Osteoblast (primary cell): ENCODE measurements around the gene CREG2. TPM values are rescaled to one million over a fixed set of nuclear protein-coding genes. Genes with fewer than 3 reads are reported as not detected.

Experiments used
- DNase-seq: peaks from one replicate; pipeline ENCODE4 v3.0.0; 2011; ENCODE audit warnings: low spot score, mixed read lengths; ENCODE audit not compliant: insufficient read length; ENCODE audit errors: missing footprints
- H2AFZ ChIP-seq: 2 replicates; pipeline ENCODE4 v1.6.0; 2011; ENCODE audit warnings: mild to moderate bottlenecking, low read length
- H3K27ac ChIP-seq: 2 replicates; pipeline ENCODE4 v1.5.1; 2011; ENCODE audit warnings: mild to moderate bottlenecking, low read depth, low read length, moderate library complexity
- H3K27me3 ChIP-seq: 2 replicates; pipeline ENCODE4 v1.6.0; 2012; ENCODE audit warnings: mild to moderate bottlenecking, control low read depth, inconsistent platforms, low read length, moderate library complexity; ENCODE audit not compliant: insufficient read depth
- H3K36me3 ChIP-seq: 2 replicates; pipeline ENCODE4 v1.5.1; 2011; ENCODE audit warnings: mild to moderate bottlenecking, low read length, control low read depth, moderate library complexity; ENCODE audit not compliant: insufficient read depth
- H3K4me1 ChIP-seq: 2 replicates; pipeline ENCODE4 v1.5.1; 2011; ENCODE audit warnings: mild to moderate bottlenecking, low read length, control low read depth, moderate library complexity; ENCODE audit not compliant: insufficient read depth
- H3K4me2 ChIP-seq: 2 replicates; pipeline ENCODE4 v1.6.0; 2011; ENCODE audit warnings: mild to moderate bottlenecking, low read length; ENCODE audit not compliant: insufficient read depth
- H3K4me3 ChIP-seq: fragments of 200-600 bp; sonication (generic); 3 replicates; pipeline ENCODE4 v1.5.1; 2012; ENCODE audit warnings: mild to moderate bottlenecking, low read length, inconsistent platforms; ENCODE audit not compliant: insufficient read depth
- H3K79me2 ChIP-seq: 2 replicates; pipeline ENCODE4 v1.6.0; 2012; ENCODE audit warnings: mild to moderate bottlenecking, low read length, control low read depth, inconsistent platforms; ENCODE audit not compliant: insufficient read depth
- H3K9me3 ChIP-seq: 2 replicates; pipeline ENCODE4 v1.5.1; 2011; ENCODE audit warnings: low read depth, low read length, control low read depth
- H4K20me1 ChIP-seq: 2 replicates; pipeline ENCODE4 v1.6.0; 2012; ENCODE audit warnings: mild to moderate bottlenecking, low read length, control low read depth; ENCODE audit not compliant: insufficient read depth
- CTCF ChIP-seq: IDR thresholded peaks from 2 replicates; pipeline ENCODE4 v1.5.1; 2011; ENCODE audit warnings: mild to moderate bottlenecking, low read depth, low read length, moderate library complexity; ENCODE audit errors: extremely low read depth
- total RNA-seq: library from RNA; depleted of rRNA; stranded (reverse); fragments of >200 nt; gene quantifications from 2 replicates; pipeline ENCODE4 v1.2.3, GENCODE V29; 2012

The CREG2 gene
- total RNA-seq, 1 donor: 0.36 TPM

GRCh38 chr2:101305035-101305434 is 82.3 kb downstream of the CREG2 start:
- Histone ChIP-seq H3K27ac (peak overlapping the region; percentile 64), H3K36me3 (no peaks in the 10 kb centered on the region), H3K4me1 (peaks cover 21% of the 10 kb centered on the region), H3K4me3 (no peak overlapping the region), H3K4me2 (peak overlapping the region; percentile 96), H3K79me2 (peaks cover 86% of the 10 kb centered on the region), H3K9me3 (no peaks in the 10 kb centered on the region), H2AFZ (no peak overlapping the region), H4K20me1 (peaks cover 46% of the 10 kb centered on the region), H3K27me3 (no peaks in the 10 kb centered on the region)
- TF ChIP-seq CTCF: no peak
- no peak for DNase-seq

GRCh38 chr2:101303688-101304087 is 83.6 kb downstream of the CREG2 start:
- Histone ChIP-seq H3K27me3 (no peaks in the 10 kb centered on the region), H3K4me3 (no peak overlapping the region), H3K9me3 (no peaks in the 10 kb centered on the region), H3K4me2 (no peak overlapping the region), H3K4me1 (peaks cover 19% of the 10 kb centered on the region), H3K27ac (no peak overlapping the region), H4K20me1 (peaks cover 52% of the 10 kb centered on the region), H3K79me2 (peaks cover 97% of the 10 kb centered on the region), H2AFZ (no peak overlapping the region), H3K36me3 (no peaks in the 10 kb centered on the region)
- DNase-seq: no peak
- no peak for TF ChIP-seq CTCF

- Histone ChIP-seq H3K27me3 (no peaks in the 10 kb centered on the region), H4K20me1 (peaks cover 47% of the 10 kb centered on the region), H3K4me2 (no peak overlapping the region), H2AFZ (no peak overlapping the region), H3K4me3 (no peak overlapping the region), H3K36me3 (no peaks in the 10 kb centered on the region), H3K4me1 (peaks cover 19% of the 10 kb centered on the region), H3K9me3 (no peaks in the 10 kb centered on the region), H3K27ac (no peak overlapping the region), H3K79me2 (peaks cover 97% of the 10 kb centered on the region)
- DNase-seq: no peak
- TF ChIP-seq CTCF: no peak
Measured at GRCh38 chr2:101302016-101302415, 85.3 kb downstream of the CREG2 start.

GRCh38 chr2:101300836-101301235 is 86.5 kb downstream of the CREG2 start:
- Histone ChIP-seq H3K4me3 (no peak overlapping the region), H2AFZ (no peak overlapping the region), H3K9me3 (no peaks in the 10 kb centered on the region), H3K4me1 (peaks cover 20% of the 10 kb centered on the region), H3K27ac (no peak overlapping the region), H3K79me2 (peaks cover 96% of the 10 kb centered on the region), H3K36me3 (no peaks in the 10 kb centered on the region), H4K20me1 (peaks cover 41% of the 10 kb centered on the region), H3K4me2 (no peak overlapping the region), H3K27me3 (no peaks in the 10 kb centered on the region)
- DNase-seq: no peak
- TF ChIP-seq CTCF: no peak
